Immature natural killer cell (primary cell): ENCODE measurements around the gene RFX8. TPM values are rescaled to one million over a fixed set of nuclear protein-coding genes. Genes with fewer than 3 reads are reported as not detected.
"Not testable (repeated sequence)": the region's sequence is repeated elsewhere in the genome, so short reads cannot be mapped to it uniquely, and the experiment has no call there.

Experiments used
- DNase-seq, 3 donors: peaks; one replicate each; pipeline ENCODE4 v3.0.0; 2022; ENCODE audit warnings: mixed read lengths in 1 of 3
- H3K27ac Mint-ChIP-seq, 6 donors: one replicate each; pipeline ENCODE4 v1.8.0; 2020; ENCODE audit warnings: mixed read lengths in 6 of 6, mild to moderate bottlenecking in 5 of 6, inconsistent platforms in 4 of 6, moderate library complexity in 3 of 6
- H3K27me3 Mint-ChIP-seq, 3 donors: one replicate each; pipeline ENCODE4 v1.8.0; 2020 to 2021; ENCODE audit warnings: low read depth in 3 of 3, mild to moderate bottlenecking in 3 of 3, mixed read lengths in 3 of 3, moderate library complexity in 3 of 3, inconsistent platforms in 1 of 3
- H3K36me3 Mint-ChIP-seq, 3 donors: one replicate each; pipeline ENCODE4 v1.8.0; 2020; ENCODE audit warnings: mixed read lengths in 3 of 3, inconsistent platforms in 2 of 3, mild to moderate bottlenecking in 2 of 3
- H3K4me1 Mint-ChIP-seq, 2 donors: one replicate each; pipeline ENCODE4 v1.8.0; 2020; ENCODE audit warnings: inconsistent platforms in 2 of 2, mild to moderate bottlenecking in 2 of 2, mixed read lengths in 2 of 2, moderate library complexity in 1 of 2
- H3K4me3 Mint-ChIP-seq, 5 donors: one replicate each; pipeline ENCODE4 v1.8.0; 2020; ENCODE audit warnings: mild to moderate bottlenecking in 5 of 5, mixed read lengths in 5 of 5, inconsistent platforms in 3 of 5, moderate library complexity in 3 of 5
- H3K9me3 Mint-ChIP-seq, 6 donors: one replicate each; pipeline ENCODE4 v1.8.0; 2020; ENCODE audit warnings: mild to moderate bottlenecking in 6 of 6, mixed read lengths in 6 of 6, inconsistent platforms in 4 of 6, moderate library complexity in 3 of 6
- polyA plus RNA-seq, 3 donors: library from polyadenylated mRNA; unstranded; fragments of 300-500 nt; fragmentation: Illumina TruSeq; gene quantifications; one replicate each; pipeline ENCODE4 v1.2.3, GENCODE V29; 2021

The RFX8 gene
- polyA plus RNA-seq, 3 donors from 2014 or later: not detected

GRCh38 chr2:101504744-101505143 lies 29.8 kb upstream of the RFX8 start:
- not testable (repeated sequence) for H3K4me3 Mint-ChIP-seq, DNase-seq, H3K4me1 Mint-ChIP-seq, H3K27ac Mint-ChIP-seq, H3K27me3 Mint-ChIP-seq, H3K9me3 Mint-ChIP-seq, H3K36me3 Mint-ChIP-seq

- Mint-ChIP-seq H3K4me3 (no peak overlapping the region), H3K4me1 (no peaks in the 10 kb centered on the region), H3K27ac (no peak overlapping the region), H3K36me3 (no peaks in the 10 kb centered on the region), H3K27me3 (peaks cover 2 to 4% (median 4%) of the 10 kb centered on the region in 3 donors), H3K9me3 (no peaks in the 10 kb centered on the region)
- DNase-seq: no peak
These were observed 27.2 kb upstream of the RFX8 start for GRCh38 chr2:101502095-101502494.

- no peak for DNase-seq
- Mint-ChIP-seq H3K27ac (no peak overlapping the region), H3K36me3 (no peaks in the 10 kb centered on the region), H3K27me3 (peaks cover 2 to 4% (median 4%) of the 10 kb centered on the region in 3 donors), H3K4me1 (no peaks in the 10 kb centered on the region), H3K4me3 (no peak overlapping the region), H3K9me3 (no peaks in the 10 kb centered on the region)
These were observed 26.5 kb upstream of the RFX8 start for GRCh38 chr2:101501443-101501842.

- H3K36me3 Mint-ChIP-seq: no peaks in the 10 kb centered on the region
- DNase-seq: no peak
- H3K9me3 Mint-ChIP-seq: no peaks in the 10 kb centered on the region
- no peak overlapping the region for H3K27ac Mint-ChIP-seq
- no peak overlapping the region for H3K4me3 Mint-ChIP-seq
- H3K4me1 Mint-ChIP-seq: no peaks in the 10 kb centered on the region
- peaks cover 2 to 4% (median 4%) of the 10 kb centered on the region in 3 donors for H3K27me3 Mint-ChIP-seq
These were observed 25.9 kb upstream of the RFX8 start for GRCh38 chr2:101500860-101501259.

GRCh38 chr2:101500180-101500579 lies 25.3 kb upstream of the RFX8 start:
- H3K9me3 Mint-ChIP-seq: no peaks in the 10 kb centered on the region
- H3K4me3 Mint-ChIP-seq: no peak overlapping the region
- no peaks in the 10 kb centered on the region for H3K4me1 Mint-ChIP-seq
- no peak overlapping the region for H3K27ac Mint-ChIP-seq
- peaks cover 2 to 4% (median 4%) of the 10 kb centered on the region in 3 donors for H3K27me3 Mint-ChIP-seq
- H3K36me3 Mint-ChIP-seq: no peaks in the 10 kb centered on the region
- no peak for DNase-seq

- no peaks in the 10 kb centered on the region for H3K36me3 Mint-ChIP-seq
- H3K4me3 Mint-ChIP-seq: no peak overlapping the region
- no peak overlapping the region for H3K27ac Mint-ChIP-seq
- no peaks in the 10 kb centered on the region for H3K4me1 Mint-ChIP-seq
- no peaks in the 10 kb centered on the region for H3K9me3 Mint-ChIP-seq
- DNase-seq: no peak
- H3K27me3 Mint-ChIP-seq: peaks cover 0 to 5% (median 2%) of the 10 kb centered on the region in 3 donors
These were observed 21.4 kb upstream of the RFX8 start for GRCh38 chr2:101496279-101496678.

- Mint-ChIP-seq H3K27ac (no peak overlapping the region), H3K4me3 (no peak overlapping the region)
These were observed 18.1 kb upstream of the RFX8 start for GRCh38 chr2:101492936-101493473.

GRCh38 chr2:101486994-101487393 lies 12.1 kb upstream of the RFX8 start:
- H3K4me1 Mint-ChIP-seq: no peaks in the 10 kb centered on the region
- no peak overlapping the region for H3K4me3 Mint-ChIP-seq
- DNase-seq: no peak
- peaks cover 0 to 7% (median 4%) of the 10 kb centered on the region in 3 donors for H3K27me3 Mint-ChIP-seq
- H3K36me3 Mint-ChIP-seq: no peaks in the 10 kb centered on the region
- peak overlapping the region in 1 of 6 donors; percentile 45 for H3K27ac Mint-ChIP-seq
- no peaks in the 10 kb centered on the region for H3K9me3 Mint-ChIP-seq

More at GRCh38 chr2:101492936-101493473, 18.1 kb upstream of the RFX8 start:
- Mint-ChIP-seq H3K36me3 (no peaks in the 10 kb centered on the region), H3K9me3 (no peaks in the 10 kb centered on the region), H3K4me1 (no peaks in the 10 kb centered on the region), H3K27me3 (peaks cover 0 to 8% (median 4%) of the 10 kb centered on the region in 3 donors)
- DNase-seq: no peak

GRCh38 chr2:101486258-101486701 lies 11.4 kb upstream of the RFX8 start:
- Mint-ChIP-seq H3K4me1 (no peaks in the 10 kb centered on the region), H3K36me3 (no peaks in the 10 kb centered on the region), H3K27ac (no peak overlapping the region), H3K4me3 (no peak overlapping the region), H3K9me3 (no peaks in the 10 kb centered on the region), H3K27me3 (peaks cover 0 to 4% (median 3%) of the 10 kb centered on the region in 3 donors)
- DNase-seq: no peak

GRCh38 chr2:101485856-101486255 lies 10.9 kb upstream of the RFX8 start:
- Mint-ChIP-seq H3K9me3 (no peaks in the 10 kb centered on the region), H3K4me3 (no peak overlapping the region), H3K36me3 (no peaks in the 10 kb centered on the region), H3K4me1 (no peaks in the 10 kb centered on the region), H3K27ac (no peak overlapping the region), H3K27me3 (peaks cover 0 to 3% (median 0%) of the 10 kb centered on the region in 3 donors)
- DNase-seq: no peak

- H3K36me3 Mint-ChIP-seq: no peaks in the 10 kb centered on the region
- peaks cover 3 to 4% (median 4%) of the 10 kb centered on the region in 3 donors for H3K27me3 Mint-ChIP-seq
- no peaks in the 10 kb centered on the region for H3K9me3 Mint-ChIP-seq
- no peak for DNase-seq
- H3K4me1 Mint-ChIP-seq: no peaks in the 10 kb centered on the region
- H3K27ac Mint-ChIP-seq: no peak overlapping the region
- H3K4me3 Mint-ChIP-seq: no peak overlapping the region
These were observed 5.9 kb upstream of the RFX8 start for GRCh38 chr2:101480764-101481163.

GRCh38 chr2:101479810-101480209 lies 4.9 kb upstream of the RFX8 start:
- Mint-ChIP-seq H3K9me3 (no peaks in the 10 kb centered on the region), H3K4me1 (peaks cover 6 to 7% of the 10 kb centered on the region in 2 donors), H3K27me3 (peaks cover 3 to 8% (median 4%) of the 10 kb centered on the region in 3 donors), H3K27ac (no peak overlapping the region), H3K36me3 (no peaks in the 10 kb centered on the region), H3K4me3 (no peak overlapping the region)
- DNase-seq: no peak

- DNase-seq: no peak
- Mint-ChIP-seq H3K27ac (no peak overlapping the region), H3K4me1 (peaks cover 8 to 9% of the 10 kb centered on the region in 2 donors), H3K36me3 (no peaks in the 10 kb centered on the region), H3K9me3 (no peaks in the 10 kb centered on the region), H3K27me3 (peaks cover 3 to 10% (median 4%) of the 10 kb centered on the region in 3 donors), H3K4me3 (no peak overlapping the region)
These were observed 4.4 kb upstream of the RFX8 start for GRCh38 chr2:101479328-101479727.

- Mint-ChIP-seq H3K27me3 (peaks cover 3 to 10% (median 4%) of the 10 kb centered on the region in 3 donors), H3K4me3 (no peak overlapping the region), H3K27ac (no peak overlapping the region), H3K4me1 (peaks cover 9 to 10% of the 10 kb centered on the region in 2 donors), H3K9me3 (no peaks in the 10 kb centered on the region), H3K36me3 (no peaks in the 10 kb centered on the region)
- no peak for DNase-seq
These were observed 3.5 kb upstream of the RFX8 start for GRCh38 chr2:101478181-101479001.
